GM19193 (cell line): ENCODE measurements around the gene FAM222A.

Experiments
- POLR2A ChIP-seq: IDR thresholded peaks from 4 replicates; pipeline ENCODE4 v1.6.1; 2011; ENCODE audit not compliant: insufficient read depth, insufficient read length; ENCODE audit errors: extremely low read depth

FAM222A gene

GRCh38 chr12:109683316-109683715, 30.3 kb upstream of the FAM222A start:
- no peak for TF ChIP-seq POLR2A

- no peak for TF ChIP-seq POLR2A
Measured at GRCh38 chr12:109685574-109686447, 27.8 kb upstream of the FAM222A start.

- TF ChIP-seq POLR2A = no peak
Measured at GRCh38 chr12:109686523-109686922, 27.1 kb upstream of the FAM222A start.

- TF ChIP-seq POLR2A = no peak
Measured at GRCh38 chr12:109687250-109687649, 26.4 kb upstream of the FAM222A start.

GRCh38 chr12:109689426-109689825, 24.2 kb upstream of the FAM222A start:
- no peak for TF ChIP-seq POLR2A

GRCh38 chr12:109693160-109693559, 20.5 kb upstream of the FAM222A start:
- no peak for TF ChIP-seq POLR2A

GRCh38 chr12:109693653-109694600, 19.7 kb upstream of the FAM222A start:
- TF ChIP-seq POLR2A = no peak

GRCh38 chr12:109695416-109695815, 18.2 kb upstream of the FAM222A start:
- TF ChIP-seq POLR2A = no peak

- TF ChIP-seq POLR2A = no peak
Measured at GRCh38 chr12:109695961-109696461, 17.6 kb upstream of the FAM222A start.

GRCh38 chr12:109696485-109697269, 16.9 kb upstream of the FAM222A start:
- TF ChIP-seq POLR2A = no peak

- no peak for TF ChIP-seq POLR2A
Measured at GRCh38 chr12:109697270-109697553, 16.4 kb upstream of the FAM222A start.

GRCh38 chr12:109697877-109698468, 15.7 kb upstream of the FAM222A start:
- no peak for TF ChIP-seq POLR2A

GRCh38 chr12:109698820-109699219, 14.8 kb upstream of the FAM222A start:
- no peak for TF ChIP-seq POLR2A

- no peak for TF ChIP-seq POLR2A
Measured at GRCh38 chr12:109701064-109701463, 12.6 kb upstream of the FAM222A start.
